Fibroblast of lung (primary cell): Measurements from ENCODE around the gene ATP6V0C. TPM values are rescaled to one million over a fixed set of nuclear protein-coding genes. Genes with fewer than 3 reads are reported as not detected.
A peak's percentile ranks its signal among the peaks of the same experiment; 100 is the strongest.

Experiments used
- DNase-seq, 2 donors: peaks; one replicate each; pipeline versions ENCODE4 v3.0.0 to v3.0.0-alpha.2; 2010; ENCODE audit warnings: low read depth in 2 of 2
- H2AFZ ChIP-seq: 2 replicates; pipeline ENCODE4 v1.5.1; 2012; ENCODE audit warnings: low read length, control low read depth, inconsistent platforms
- H3K27ac ChIP-seq: 2 replicates; pipeline ENCODE4 v1.5.1; 2011; ENCODE audit warnings: low read length, control low read depth; ENCODE audit not compliant: insufficient read depth
- H3K27me3 ChIP-seq: 2 replicates; pipeline ENCODE4 v1.5.1; 2011; ENCODE audit warnings: mild to moderate bottlenecking, low read length; ENCODE audit not compliant: control insufficient read depth, insufficient read depth
- H3K36me3 ChIP-seq: 2 replicates; pipeline ENCODE4 v1.5.1; 2011; ENCODE audit warnings: low read length; ENCODE audit not compliant: control insufficient read depth, insufficient read depth
- H3K4me1 ChIP-seq: 2 replicates; pipeline ENCODE4 v1.5.1; 2011; ENCODE audit warnings: low read length; ENCODE audit not compliant: control insufficient read depth, insufficient read depth; ENCODE audit errors: extremely low read depth
- H3K4me2 ChIP-seq: 2 replicates; pipeline ENCODE4 v1.5.1; 2011; ENCODE audit warnings: low read length, control low read depth; ENCODE audit not compliant: insufficient read depth; ENCODE audit errors: extremely low read depth
- H3K4me3 ChIP-seq, 4 experiments: fragments of 200-600 bp in 1 of 4; sonication (generic) in 1 of 4; replicated peaks in 1 of 4; 2 replicates each; pipeline ENCODE4 v1.5.1; 2011 to 2016; ENCODE audit warnings: low read length in 4 of 4, low read depth in 3 of 4, mild to moderate bottlenecking in 3 of 4, control low read depth in 2 of 4, inconsistent platforms in 1 of 4, mixed read lengths in 1 of 4; ENCODE audit not compliant: insufficient read depth in 1 of 4; ENCODE audit errors: control extremely low read depth in 1 of 4
- H3K79me2 ChIP-seq: 2 replicates; pipeline ENCODE4 v1.5.1; 2012; ENCODE audit warnings: mild to moderate bottlenecking, low read length, inconsistent platforms; ENCODE audit not compliant: control insufficient read depth, insufficient read depth
- H3K9ac ChIP-seq: 2 replicates; pipeline ENCODE4 v1.5.1; 2011; ENCODE audit warnings: mild to moderate bottlenecking, low read length, control low read depth; ENCODE audit not compliant: insufficient read depth
- H3K9me3 ChIP-seq: 2 replicates; pipeline ENCODE4 v1.5.1; 2012; ENCODE audit warnings: low read depth, low read length; ENCODE audit not compliant: control insufficient read depth, insufficient read depth
- H4K20me1 ChIP-seq: 2 replicates; pipeline ENCODE4 v1.5.1; 2011; ENCODE audit warnings: low read length; ENCODE audit not compliant: control insufficient read depth, insufficient read depth; ENCODE audit errors: extremely low read depth
- CTCF ChIP-seq, 2 donors: IDR thresholded peaks in 1 of 2; conservative IDR thresholded peaks in 1 of 2; 1 replicate in 1 of 2; 2 replicates in 1 of 2; pipeline ENCODE4 v1.5.1; 2011 to 2012; ENCODE audit warnings: low read length in 2 of 2, control low read depth in 1 of 2, inconsistent platforms in 1 of 2, low read depth in 1 of 2, mild to moderate bottlenecking in 1 of 2
- EZH2 ChIP-seq: IDR thresholded peaks from 2 replicates; pipeline ENCODE4 v1.5.1; 2012; ENCODE audit warnings: low read length, control low read depth, mild to moderate bottlenecking; ENCODE audit errors: missing control alignments
- polyA plus RNA-seq, 2 donors: library from polyadenylated mRNA; depleted of rRNA in 1 of 2; stranded (reverse) in 1 of 2; unstranded in 1 of 2; fragments of >200 nt; gene quantifications; 2 replicates each; pipeline ENCODE4 v1.2.1, GENCODE V29; 2011 to 2012; ENCODE audit warnings: missing spikeins in 1 of 2
- total RNA-seq: library from RNA; depleted of rRNA; stranded (reverse); fragments of >200 nt; gene quantifications from 2 replicates; pipeline ENCODE4 v1.2.1, GENCODE V29; 2014

The ATP6V0C gene
- total and polyA plus RNA-seq, 2 donors (not counting 1 experiment from before 2014, with no cell fraction given): 11.2 to 43.0 TPM

- peaks cover 5% of the 10 kb centered on the region for H3K79me2 ChIP-seq
- H3K36me3 ChIP-seq: no peaks in the 10 kb centered on the region
- no peak for DNase-seq
- peaks cover 18% of the 10 kb centered on the region for H3K4me1 ChIP-seq
- H3K4me2 ChIP-seq: no peak overlapping the region
- H3K9me3 ChIP-seq: no peaks in the 10 kb centered on the region
- H3K4me3 ChIP-seq: no peak overlapping the region
- H4K20me1 ChIP-seq: no peaks in the 10 kb centered on the region
- H3K9ac ChIP-seq: no peak overlapping the region
- no peak overlapping the region for H3K27ac ChIP-seq
- TF ChIP-seq EZH2: no peak
- no peak for TF ChIP-seq CTCF (conservative IDR thresholded peaks at IDR 0.05 in 1 of 2, IDR thresholded peaks at IDR 0.05 in 1 of 2; ENCODE audit: low read depth in 1 of 2, low read length in 2 of 2)
- no peaks in the 10 kb centered on the region for H3K27me3 ChIP-seq
- H2AFZ ChIP-seq: no peak overlapping the region
Observed at GRCh38 chr16:2480948-2481347, 32.8 kb upstream of the ATP6V0C start.

GRCh38 chr16:2481676-2482075 lies 32.1 kb upstream of the ATP6V0C start:
- no peak overlapping the region for H3K9ac ChIP-seq
- no peaks in the 10 kb centered on the region for H4K20me1 ChIP-seq
- no peak for TF ChIP-seq CTCF (conservative IDR thresholded peaks at IDR 0.05 in 1 of 2, IDR thresholded peaks at IDR 0.05 in 1 of 2; ENCODE audit: low read depth in 1 of 2, low read length in 2 of 2)
- no peak for TF ChIP-seq EZH2
- no peaks in the 10 kb centered on the region for H3K9me3 ChIP-seq
- H3K27me3 ChIP-seq: no peaks in the 10 kb centered on the region
- no peak overlapping the region for H2AFZ ChIP-seq
- H3K4me2 ChIP-seq: no peak overlapping the region
- no peak overlapping the region for H3K27ac ChIP-seq
- peaks cover 17% of the 10 kb centered on the region for H3K4me1 ChIP-seq
- no peak for DNase-seq
- no peak overlapping the region for H3K4me3 ChIP-seq
- peaks cover 3% of the 10 kb centered on the region for H3K79me2 ChIP-seq
- no peaks in the 10 kb centered on the region for H3K36me3 ChIP-seq

GRCh38 chr16:2482249-2482648 lies 31.5 kb upstream of the ATP6V0C start:
- no peaks in the 10 kb centered on the region for H4K20me1 ChIP-seq
- peak overlapping the region; percentile 37 for H3K4me2 ChIP-seq
- H3K9me3 ChIP-seq: no peaks in the 10 kb centered on the region
- H2AFZ ChIP-seq: no peak overlapping the region
- H3K79me2 ChIP-seq: peaks cover 3% of the 10 kb centered on the region
- H3K36me3 ChIP-seq: no peaks in the 10 kb centered on the region
- peaks cover 17% of the 10 kb centered on the region for H3K4me1 ChIP-seq
- peak overlapping the region in 1 of 4 experiments; percentile 47 for H3K4me3 ChIP-seq
- H3K27ac ChIP-seq: no peak overlapping the region
- H3K27me3 ChIP-seq: no peaks in the 10 kb centered on the region
- no peak for DNase-seq
- no peak overlapping the region for H3K9ac ChIP-seq
- no peak for TF ChIP-seq CTCF (conservative IDR thresholded peaks at IDR 0.05 in 1 of 2, IDR thresholded peaks at IDR 0.05 in 1 of 2; ENCODE audit: low read depth in 1 of 2, low read length in 2 of 2)
- no peak for TF ChIP-seq EZH2
